ENCODE data around the gene IP6K2. TPM values are rescaled to one million over a fixed set of nuclear protein-coding genes. Genes with fewer than 3 reads are reported as not detected.
A peak's percentile ranks its signal among the peaks of the same experiment; 100 is the strongest.

Gene IP6K2
- polyA plus RNA-seq, 12 donors: 64.8 to 144 (median 77.8) TPM; not detected in 1

GRCh38 chr3:48693826-48694225, 23.2 kb downstream of the IP6K2 start:
- DNase-seq: no peak

DNA sequence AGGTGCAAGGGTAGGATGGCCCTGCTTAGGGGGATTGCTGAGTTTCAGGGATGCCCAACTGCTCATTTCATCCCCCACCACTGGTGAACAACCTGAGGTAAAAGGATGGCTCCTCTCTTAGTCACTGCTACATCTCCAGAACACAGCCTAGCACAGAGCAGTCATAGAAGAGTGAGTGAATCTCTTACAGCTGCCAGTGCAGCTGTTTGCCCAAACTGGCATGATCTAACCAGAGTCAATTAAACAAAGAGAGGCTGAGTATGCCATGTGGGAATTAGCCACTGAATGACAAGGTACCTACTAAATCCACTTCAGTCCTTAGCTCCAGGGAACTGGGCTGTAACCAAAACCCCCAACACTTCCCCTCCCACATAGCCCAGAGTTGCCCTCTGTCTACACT, 24.5 kb downstream of the IP6K2 start:
- DNase-seq: no peak

DNA sequence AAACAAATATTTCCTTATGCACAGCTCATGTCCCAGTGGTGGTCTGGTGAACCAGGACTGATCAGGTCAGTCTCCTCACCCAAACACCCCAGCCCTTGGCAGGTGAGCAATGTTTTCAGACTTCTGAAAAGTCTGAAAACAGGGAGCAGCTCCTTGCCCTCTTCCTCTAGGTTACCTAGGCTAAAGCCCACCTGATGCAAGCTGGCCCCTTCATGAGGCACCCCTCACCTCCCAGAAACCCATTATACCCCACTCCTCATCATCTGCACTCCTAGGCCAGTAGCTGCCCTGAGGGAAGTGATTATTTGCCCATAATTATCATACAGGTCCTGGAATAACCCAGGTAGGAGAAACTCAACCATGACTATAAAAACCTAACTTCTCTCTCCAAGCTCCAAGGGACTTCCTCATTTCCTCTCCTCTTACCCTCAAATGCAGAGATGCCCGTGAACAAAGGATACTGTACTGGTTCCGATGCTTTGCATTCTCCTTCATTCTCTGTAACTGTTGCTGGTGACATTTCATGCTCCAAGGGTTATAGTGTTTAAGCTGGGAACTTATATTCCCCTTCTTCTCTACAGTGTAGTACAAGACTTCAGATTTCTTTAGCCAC, 26.1 kb downstream of the IP6K2 start:
- DNase-seq: no peak

GRCh38 chr3:48689384-48689783, 27.6 kb downstream of the IP6K2 start:
- DNase-seq: no peak

DNA sequence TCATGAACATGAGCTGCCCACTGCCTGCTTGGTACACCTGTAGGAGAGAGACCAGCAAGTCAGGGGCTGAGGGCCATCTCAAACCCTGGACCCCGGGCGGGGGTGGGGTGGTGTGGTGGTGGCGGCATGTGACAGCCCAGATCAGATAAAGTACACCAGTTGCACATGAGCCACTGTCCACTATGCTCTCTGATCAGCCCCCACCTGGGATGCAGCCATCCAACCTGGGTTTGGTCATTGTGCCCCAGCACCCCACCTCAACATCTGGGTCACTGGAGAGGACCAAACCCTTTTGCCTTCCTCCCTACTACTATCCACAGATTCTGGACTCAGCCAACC, 28.3 kb downstream of the IP6K2 start:
- DNase-seq: no peak

GRCh38 chr3:48688032-48688736, 28.8 kb downstream of the IP6K2 start:
- no peak for DNase-seq

GRCh38 chr3:48687220-48687678, 29.8 kb downstream of the IP6K2 start:
- DNase-seq: no peak

GRCh38 chr3:48686538-48687219, 30.3 kb downstream of the IP6K2 start:
- DNase-seq: no peak

- DNase-seq: peak; percentile 90
These were observed 31.2 kb downstream of the IP6K2 start, which contains the start of gene NCKIPSD for GRCh38 chr3:48685603-48686511. Gene NCKIPSD, minus strand, starts transcription at chr3:48685915. Its CDS starts 108 bp downstream, at chr3:48685807.

DNA sequence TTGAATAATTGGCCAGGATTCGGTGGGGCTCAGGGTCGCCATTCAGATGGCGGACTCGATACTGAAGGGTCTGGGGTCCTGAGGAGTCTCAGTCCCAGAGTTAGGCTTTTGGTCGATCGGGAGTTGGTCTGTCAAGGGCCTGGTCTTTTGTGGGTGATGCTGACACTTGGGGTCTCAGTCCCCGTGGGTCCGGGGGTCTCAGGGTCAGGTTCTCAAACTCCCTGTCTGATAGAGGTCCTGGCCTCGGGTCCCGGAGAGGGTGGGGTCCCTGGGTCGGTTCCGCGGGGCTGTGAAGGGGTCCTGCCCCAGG, 31.8 kb downstream of the IP6K2 start:
- no peak for DNase-seq

DNA sequence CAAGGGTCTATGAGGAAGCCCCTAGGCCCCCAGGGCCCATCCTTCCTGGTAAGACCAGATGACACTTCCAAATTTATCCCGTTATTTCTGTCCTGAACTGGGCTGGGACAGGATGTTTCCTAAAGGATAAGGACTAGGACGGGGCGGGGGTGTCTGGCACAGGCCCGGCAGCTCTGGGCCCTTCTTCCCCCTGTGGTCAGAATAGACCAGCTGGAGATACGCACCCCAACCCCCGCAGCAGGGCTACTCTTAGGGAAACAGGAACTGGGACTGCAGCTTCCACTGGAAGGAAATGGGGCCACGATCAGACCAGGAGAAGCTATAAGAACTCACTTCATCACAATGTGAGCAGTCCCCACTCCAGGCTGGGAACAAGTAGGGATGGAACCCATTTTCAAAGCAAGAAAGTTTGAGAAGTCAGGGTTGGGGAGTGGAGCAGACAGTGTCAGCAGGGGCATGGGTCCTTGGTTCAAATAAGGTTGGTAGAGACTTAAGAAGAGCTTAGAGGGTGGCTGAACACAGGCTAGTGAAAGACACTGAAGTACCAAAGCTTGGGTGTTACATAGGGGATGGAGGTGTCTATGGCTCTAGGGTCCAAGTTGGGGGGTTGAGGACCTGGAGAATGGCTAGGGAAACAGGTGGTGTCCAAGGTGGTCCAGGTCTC, 32.4 kb downstream of the IP6K2 start:
- no peak for DNase-seq

- DNase-seq: no peak
These were observed 33.0 kb downstream of the IP6K2 start for GRCh38 chr3:48684054-48684349.

DNA sequence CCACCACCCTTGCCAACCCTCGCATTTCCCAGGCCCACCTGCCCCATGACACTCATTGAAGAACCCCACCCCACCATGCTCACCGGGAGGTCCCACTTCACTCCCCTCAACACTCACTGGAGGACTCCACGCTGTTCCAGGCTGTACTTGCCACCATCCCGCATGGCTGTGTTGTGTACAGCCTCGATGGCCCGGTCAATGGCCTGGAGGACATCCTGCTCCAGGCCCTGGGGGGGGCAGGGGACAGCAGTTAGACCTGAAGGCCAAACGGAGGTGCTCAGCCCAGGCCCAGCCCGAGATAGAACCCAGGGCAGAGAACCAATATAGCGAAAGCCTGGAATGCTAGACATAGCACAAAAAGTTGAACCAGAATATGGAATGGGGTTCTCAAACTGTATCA, 34.2 kb downstream of the IP6K2 start:
- DNase-seq: no peak

GRCh38 chr3:48681974-48682610, 34.9 kb downstream of the IP6K2 start:
- no peak for DNase-seq

GRCh38 chr3:48681541-48681880, 35.5 kb downstream of the IP6K2 start:
- DNase-seq: no peak

- no peak for DNase-seq
These were observed 36.0 kb downstream of the IP6K2 start for GRCh38 chr3:48680811-48681540.

- DNase-seq: no peak
These were observed 37.3 kb downstream of the IP6K2 start for GRCh38 chr3:48679411-48680391.

DNA sequence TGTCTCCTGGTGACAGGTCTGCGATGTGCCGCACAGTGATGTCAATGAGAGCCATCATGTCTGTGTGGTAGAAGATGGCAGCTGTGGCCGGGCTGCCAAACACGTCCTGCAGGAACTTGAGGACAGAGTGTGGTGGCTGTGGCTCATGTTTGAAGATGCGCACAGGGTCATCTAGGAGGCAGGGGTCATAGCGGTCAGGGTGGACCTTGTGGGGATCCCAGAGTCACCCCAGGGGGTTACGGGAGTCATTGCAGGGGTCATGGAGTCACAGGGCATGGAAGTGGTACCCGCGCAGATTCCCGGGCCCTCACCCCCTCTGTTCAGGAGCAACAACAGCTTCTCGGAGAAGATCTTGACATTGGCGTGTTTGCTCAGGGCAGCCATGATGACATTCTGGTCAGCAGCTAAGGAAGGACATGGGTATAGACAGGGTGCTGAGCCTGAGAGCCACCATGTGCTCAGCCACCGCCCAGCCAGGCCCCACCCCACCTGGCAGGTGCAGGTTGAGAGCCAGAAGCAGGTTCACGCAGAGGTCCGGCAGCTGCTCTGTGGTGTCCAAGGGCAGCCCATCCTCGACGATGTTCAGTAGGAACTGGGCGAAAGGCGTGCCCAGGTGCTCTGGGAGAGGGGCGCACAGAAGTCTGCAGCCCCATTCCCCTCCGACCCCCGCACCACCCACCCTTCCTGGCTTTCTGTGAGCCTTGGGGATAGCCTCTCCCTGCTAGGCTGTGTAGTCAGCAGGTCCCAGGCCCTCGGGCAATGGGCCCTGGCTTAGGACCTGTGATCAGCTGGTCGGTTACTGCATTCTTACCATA, 38.2 kb downstream of the IP6K2 start:
- no peak for DNase-seq

- DNase-seq: no peak
These were observed 39.0 kb downstream of the IP6K2 start for GRCh38 chr3:48678056-48678455.

Data from muscle of arm (tissue), 12 donors.